ENCODE measurements around the gene VIL1.

DNA sequence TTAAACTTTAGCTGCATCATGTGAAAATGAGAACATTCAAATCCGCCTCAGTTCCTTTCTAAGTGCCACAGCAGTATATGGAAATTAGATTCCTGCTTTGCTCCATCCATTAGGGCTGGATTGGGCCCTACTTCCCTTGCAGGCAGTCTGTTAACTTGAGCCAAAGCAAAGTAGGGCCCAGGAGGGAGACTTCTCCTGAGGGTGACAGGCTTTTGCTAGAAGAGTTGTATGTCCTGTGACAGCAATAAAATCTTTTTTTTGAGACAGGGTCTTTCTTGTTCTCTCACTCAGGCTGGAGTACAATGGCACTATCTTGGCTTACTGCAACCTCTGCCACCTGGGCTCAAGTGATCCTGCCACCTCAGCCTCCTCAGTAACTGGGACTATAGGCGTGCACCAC, 28.1 kb downstream of the VIL1 start:
- no peak for TF ChIP-seq POLR2A (IDR thresholded peaks at IDR 0.05)
- TF ChIP-seq, protein P1, sequence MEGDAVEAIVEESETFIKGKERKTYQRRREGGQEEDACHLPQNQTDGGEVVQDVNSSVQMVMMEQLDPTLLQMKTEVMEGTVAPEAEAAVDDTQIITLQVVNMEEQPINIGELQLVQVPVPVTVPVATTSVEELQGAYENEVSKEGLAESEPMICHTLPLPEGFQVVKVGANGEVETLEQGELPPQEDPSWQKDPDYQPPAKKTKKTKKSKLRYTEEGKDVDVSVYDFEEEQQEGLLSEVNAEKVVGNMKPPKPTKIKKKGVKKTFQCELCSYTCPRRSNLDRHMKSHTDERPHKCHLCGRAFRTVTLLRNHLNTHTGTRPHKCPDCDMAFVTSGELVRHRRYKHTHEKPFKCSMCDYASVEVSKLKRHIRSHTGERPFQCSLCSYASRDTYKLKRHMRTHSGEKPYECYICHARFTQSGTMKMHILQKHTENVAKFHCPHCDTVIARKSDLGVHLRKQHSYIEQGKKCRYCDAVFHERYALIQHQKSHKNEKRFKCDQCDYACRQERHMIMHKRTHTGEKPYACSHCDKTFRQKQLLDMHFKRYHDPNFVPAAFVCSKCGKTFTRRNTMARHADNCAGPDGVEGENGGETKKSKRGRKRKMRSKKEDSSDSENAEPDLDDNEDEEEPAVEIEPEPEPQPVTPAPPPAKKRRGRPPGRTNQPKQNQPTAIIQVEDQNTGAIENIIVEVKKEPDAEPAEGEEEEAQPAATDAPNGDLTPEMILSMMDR (IDR thresholded peaks at IDR 0.05) = no peak

Measured in prostate gland (tissue), 2 donors.